ENCODE data around the gene HAND2. TPM values are rescaled to one million over a fixed set of nuclear protein-coding genes. Genes with fewer than 3 reads are reported as not detected.

HAND2 gene
- total and polyA plus RNA-seq, 2 experiments from 2014 or later: 0.15 TPM; not detected in 1

DNA sequence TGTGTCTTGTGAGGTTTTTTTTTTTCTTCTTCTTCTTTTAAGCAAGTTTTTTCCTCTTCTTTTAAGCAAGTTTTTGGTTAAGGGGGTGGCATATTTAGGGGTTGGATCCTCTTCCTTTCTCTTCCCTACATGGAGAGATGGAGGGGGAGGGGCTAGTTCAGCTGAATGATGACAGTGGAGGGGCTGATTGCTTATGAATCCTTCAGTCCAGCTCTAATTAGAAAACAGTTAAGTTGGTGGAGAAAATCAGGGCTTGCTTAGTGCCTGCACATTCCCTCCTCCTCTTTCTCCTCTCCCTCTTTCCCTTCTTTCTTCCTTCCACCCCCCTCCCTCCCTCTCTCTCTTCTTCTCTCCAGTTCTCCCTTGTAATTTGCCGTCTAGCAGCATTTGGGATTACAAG is 4.4 kb upstream of the HAND2 start:
- Histone ChIP-seq H3K4me2 (no peak overlapping the region), H3K27ac (ENCODE audit: low read depth) (no peak overlapping the region), H3K79me2 (replicated peaks; ENCODE audit: insufficient read depth) (no peaks in the 10 kb centered on the region), H3K36me3 (ENCODE audit: insufficient read depth) (no peaks in the 10 kb centered on the region), H2AFZ (no peak overlapping the region), H3K27me3 (ENCODE audit: insufficient read depth) (peaks cover 100% of the 10 kb centered on the region), H4K20me1 (replicated peaks; ENCODE audit: insufficient read depth) (peaks cover 56% of the 10 kb centered on the region), H3F3A (replicated peaks; ENCODE audit: low read depth) (peaks cover 28% of the 10 kb centered on the region), H3K4me3 (no peak overlapping the region), H3K9me2 (ENCODE audit: insufficient read depth) (no peaks in the 10 kb centered on the region), H3K4me1 (ENCODE audit: insufficient read depth) (peaks cover 38% of the 10 kb centered on the region)
- peaks cover 4% of the 10 kb centered on the region; the same call in 1 of the 3 replicates for H3K9me3 Mint-ChIP-seq
- peaks cover 43% of the 10 kb centered on the region for H3K4me1 Mint-ChIP-seq
- ATAC-seq (no peak), DNase-seq (ENCODE audit: low spot score) (peak; percentile 25)
- H3K4me3 Mint-ChIP-seq: no peak overlapping the region
- peaks cover 100% of the 10 kb centered on the region for H3K27me3 Mint-ChIP-seq (ENCODE audit: insufficient read depth, low read depth, poor library complexity)
- no peak overlapping the region for H3K27ac Mint-ChIP-seq
- TF ChIP-seq REST (IDR thresholded peaks at IDR 0.05; ENCODE audit: unreplicated experiment): no peak
- no peak for TF ChIP-seq ZNF331 (CRISPR knock-in tag; IDR thresholded peaks at IDR 0.05; ENCODE audit: low read depth)
- no peak for TF ChIP-seq CREB1 (CRISPR knock-in tag; IDR thresholded peaks at IDR 0.05; ENCODE audit: low read depth)
- TF ChIP-seq POLR2AphosphoS5 (IDR thresholded peaks at IDR 0.05; ENCODE audit: low read depth): no peak
- TF ChIP-seq, protein P1, sequence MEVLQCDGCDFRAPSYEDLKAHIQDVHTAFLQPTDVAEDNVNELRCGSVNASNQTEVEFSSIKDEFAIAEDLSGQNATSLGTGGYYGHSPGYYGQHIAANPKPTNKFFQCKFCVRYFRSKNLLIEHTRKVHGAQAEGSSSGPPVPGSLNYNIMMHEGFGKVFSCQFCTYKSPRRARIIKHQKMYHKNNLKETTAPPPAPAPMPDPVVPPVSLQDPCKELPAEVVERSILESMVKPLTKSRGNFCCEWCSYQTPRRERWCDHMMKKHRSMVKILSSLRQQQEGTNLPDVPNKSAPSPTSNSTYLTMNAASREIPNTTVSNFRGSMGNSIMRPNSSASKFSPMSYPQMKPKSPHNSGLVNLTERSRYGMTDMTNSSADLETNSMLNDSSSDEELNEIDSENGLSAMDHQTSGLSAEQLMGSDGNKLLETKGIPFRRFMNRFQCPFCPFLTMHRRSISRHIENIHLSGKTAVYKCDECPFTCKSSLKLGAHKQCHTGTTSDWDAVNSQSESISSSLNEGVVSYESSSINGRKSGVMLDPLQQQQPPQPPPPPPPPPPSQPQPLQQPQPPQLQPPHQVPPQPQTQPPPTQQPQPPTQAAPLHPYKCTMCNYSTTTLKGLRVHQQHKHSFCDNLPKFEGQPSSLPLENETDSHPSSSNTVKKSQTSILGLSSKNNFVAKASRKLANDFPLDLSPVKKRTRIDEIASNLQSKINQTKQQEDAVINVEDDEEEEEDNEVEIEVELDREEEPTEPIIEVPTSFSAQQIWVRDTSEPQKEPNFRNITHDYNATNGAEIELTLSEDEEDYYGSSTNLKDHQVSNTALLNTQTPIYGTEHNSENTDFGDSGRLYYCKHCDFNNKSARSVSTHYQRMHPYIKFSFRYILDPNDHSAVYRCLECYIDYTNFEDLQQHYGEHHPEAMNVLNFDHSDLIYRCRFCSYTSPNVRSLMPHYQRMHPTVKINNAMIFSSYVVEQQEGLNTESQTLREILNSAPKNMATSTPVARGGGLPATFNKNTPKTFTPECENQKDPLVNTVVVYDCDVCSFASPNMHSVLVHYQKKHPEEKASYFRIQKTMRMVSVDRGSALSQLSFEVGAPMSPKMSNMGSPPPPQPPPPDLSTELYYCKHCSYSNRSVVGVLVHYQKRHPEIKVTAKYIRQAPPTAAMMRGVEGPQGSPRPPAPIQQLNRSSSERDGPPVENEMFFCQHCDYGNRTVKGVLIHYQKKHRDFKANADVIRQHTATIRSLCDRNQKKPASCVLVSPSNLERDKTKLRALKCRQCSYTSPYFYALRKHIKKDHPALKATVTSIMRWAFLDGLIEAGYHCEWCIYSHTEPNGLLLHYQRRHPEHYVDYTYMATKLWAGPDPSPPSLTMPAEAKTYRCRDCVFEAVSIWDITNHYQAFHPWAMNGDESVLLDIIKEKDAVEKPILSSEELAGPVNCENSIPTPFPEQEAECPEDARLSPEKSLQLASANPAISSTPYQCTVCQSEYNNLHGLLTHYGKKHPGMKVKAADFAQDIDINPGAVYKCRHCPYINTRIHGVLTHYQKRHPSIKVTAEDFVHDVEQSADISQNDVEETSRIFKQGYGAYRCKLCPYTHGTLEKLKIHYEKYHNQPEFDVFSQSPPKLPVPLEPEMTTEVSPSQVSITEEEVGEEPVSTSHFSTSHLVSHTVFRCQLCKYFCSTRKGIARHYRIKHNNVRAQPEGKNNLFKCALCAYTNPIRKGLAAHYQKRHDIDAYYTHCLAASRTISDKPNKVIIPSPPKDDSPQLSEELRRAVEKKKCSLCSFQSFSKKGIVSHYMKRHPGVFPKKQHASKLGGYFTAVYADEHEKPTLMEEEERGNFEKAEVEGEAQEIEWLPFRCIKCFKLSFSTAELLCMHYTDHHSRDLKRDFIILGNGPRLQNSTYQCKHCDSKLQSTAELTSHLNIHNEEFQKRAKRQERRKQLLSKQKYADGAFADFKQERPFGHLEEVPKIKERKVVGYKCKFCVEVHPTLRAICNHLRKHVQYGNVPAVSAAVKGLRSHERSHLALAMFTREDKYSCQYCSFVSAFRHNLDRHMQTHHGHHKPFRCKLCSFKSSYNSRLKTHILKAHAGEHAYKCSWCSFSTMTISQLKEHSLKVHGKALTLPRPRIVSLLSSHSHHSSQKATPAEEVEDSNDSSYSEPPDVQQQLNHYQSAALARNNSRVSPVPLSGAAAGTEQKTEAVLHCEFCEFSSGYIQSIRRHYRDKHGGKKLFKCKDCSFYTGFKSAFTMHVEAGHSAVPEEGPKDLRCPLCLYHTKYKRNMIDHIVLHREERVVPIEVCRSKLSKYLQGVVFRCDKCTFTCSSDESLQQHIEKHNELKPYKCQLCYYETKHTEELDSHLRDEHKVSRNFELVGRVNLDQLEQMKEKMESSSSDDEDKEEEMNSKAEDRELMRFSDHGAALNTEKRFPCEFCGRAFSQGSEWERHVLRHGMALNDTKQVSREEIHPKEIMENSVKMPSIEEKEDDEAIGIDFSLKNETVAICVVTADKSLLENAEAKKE (CRISPR knock-in tag; IDR thresholded peaks at IDR 0.05): no peak
- no peaks in the 10 kb centered on the region; the same call in 2 of the 3 replicates for H3K36me3 Mint-ChIP-seq (ENCODE audit: low read depth)

Data from GM23338 (cell line).